GM19455 (cell line): ENCODE results near the gene OGDHL.
"Not testable (repeated sequence)": the region's sequence is repeated elsewhere in the genome, so short reads cannot be mapped to it uniquely, and the experiment has no call there.

Source experiments
- ATAC-seq: cut with Tn5 transposase; IDR thresholded peaks from one replicate; pipeline ENCODE4 v1.9.1; 2021; ENCODE audit not compliant: unreplicated experiment

OGDHL gene

DNA sequence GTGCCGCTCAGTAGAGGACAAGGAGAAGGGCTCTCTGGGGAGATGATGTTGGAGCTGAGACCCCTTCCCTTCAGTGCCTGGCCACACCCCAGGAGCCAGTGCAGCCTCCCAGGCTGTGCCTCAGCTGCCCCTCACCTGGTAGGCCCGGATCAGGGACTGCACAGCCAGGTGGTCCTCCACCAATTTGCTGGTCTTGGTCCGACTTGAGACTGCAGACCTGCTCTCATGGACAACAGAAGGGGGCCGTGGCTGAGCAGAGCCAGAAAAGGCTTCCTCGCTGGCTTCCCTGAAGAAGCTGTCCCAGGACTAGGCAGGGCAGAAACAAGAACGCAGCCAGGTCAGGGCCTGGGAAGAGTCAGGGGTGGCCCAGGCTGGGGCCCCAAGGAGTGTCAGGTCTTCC is 5.5 kb downstream of the OGDHL start:
- no peak for ATAC-seq

DNA sequence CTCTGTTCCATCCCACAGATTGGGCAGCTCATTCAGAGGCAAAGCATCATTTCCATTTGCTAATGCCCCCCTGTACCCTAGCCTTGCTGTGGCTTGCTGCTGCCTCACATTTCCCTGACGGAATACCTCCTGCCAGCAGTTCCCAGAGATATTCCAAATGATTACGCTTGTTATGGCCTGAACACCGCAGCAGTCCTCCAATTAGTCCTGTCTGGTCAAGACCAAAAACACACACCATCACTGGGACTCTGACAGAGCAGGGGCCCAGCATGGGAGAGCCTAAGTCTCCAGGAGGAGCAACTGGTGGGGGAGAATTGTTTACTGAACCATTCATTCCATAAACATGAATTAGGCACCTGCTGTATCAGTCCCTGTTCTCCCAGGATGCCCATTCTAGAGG is 6.1 kb downstream of the OGDHL start:
- no peak for ATAC-seq

DNA sequence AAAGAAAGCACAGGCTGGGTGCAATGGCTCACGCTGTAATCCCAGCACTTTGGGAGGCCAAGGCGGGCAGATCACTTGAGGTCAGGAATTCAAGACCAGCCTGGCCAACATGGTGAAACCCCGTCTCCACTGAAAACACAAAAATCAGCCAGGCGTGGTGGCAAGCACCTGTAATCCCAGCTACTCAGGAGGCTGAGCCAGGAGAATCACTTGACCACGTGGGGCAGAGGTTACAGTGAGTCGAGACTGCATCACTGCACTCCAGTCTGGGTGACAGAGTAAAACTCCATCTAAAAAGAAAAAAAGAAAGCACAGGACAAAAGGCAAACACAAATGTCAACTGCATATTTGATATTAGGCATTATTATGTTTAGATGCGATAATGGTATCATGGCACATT is 7.2 kb downstream of the OGDHL start:
- ATAC-seq = not testable (repeated sequence)

DNA sequence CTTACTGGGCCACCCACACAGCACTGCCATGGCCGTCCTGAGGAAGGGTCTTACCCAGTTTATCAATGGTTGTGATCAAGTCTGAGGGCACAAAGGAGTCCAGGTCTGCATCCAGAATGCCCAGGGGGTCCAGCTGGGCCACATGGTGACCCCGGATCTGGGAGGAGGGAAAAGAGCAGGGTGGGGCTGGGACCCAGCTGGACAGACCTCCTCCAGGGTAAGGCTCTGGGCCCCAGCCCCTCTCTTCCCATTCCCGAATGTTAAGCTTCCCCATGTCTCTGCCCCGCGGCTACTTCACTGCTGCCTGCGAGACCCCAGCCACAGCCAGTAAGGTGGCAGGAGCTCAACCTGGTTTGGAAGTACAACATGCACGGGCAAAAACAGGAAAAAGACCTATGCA is 9.5 kb downstream of the OGDHL start:
- no peak for ATAC-seq

DNA sequence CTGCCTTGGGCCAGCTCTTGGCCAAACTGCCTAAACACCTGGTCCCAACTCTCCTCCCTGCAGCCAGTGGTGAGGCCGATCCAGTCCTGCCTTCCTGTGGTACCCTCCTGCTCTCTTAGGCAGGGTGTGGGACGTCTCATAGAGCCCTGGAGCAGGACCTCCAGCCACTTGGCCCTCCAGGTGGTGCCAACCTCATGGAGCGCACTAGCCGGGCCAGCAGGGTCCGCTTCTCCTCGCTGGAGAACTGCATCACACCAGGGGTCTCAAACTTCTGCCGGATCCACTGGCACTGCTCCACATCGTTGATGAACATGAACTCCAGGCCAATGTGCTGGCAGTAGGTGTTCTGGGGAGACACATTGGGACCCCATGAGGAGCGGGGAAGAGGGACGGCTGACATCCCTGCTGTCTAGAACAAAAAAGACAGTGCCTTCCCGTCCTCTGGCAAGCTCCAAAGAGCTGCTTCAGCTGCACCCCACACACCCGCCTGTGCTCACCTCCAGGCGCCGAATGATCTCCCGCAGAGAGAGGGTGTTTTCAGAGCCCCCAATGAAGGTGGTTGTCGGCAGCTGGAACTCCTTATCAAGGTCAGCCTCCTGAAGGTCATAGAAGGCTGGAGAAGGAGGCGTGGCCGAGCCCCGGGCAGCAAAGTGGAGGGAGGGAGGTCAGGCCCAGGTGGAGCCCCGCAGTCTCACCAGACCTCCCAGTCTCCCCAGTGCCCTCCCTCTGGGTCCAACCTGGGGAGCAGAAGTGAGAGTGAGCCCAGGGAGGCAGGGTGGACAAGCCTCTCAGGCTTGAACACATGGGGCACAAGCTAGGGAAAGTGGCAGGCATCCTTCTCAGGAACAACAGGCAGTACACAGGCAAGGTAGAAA is 10.2 kb downstream of the OGDHL start:
- no peak for ATAC-seq

DNA sequence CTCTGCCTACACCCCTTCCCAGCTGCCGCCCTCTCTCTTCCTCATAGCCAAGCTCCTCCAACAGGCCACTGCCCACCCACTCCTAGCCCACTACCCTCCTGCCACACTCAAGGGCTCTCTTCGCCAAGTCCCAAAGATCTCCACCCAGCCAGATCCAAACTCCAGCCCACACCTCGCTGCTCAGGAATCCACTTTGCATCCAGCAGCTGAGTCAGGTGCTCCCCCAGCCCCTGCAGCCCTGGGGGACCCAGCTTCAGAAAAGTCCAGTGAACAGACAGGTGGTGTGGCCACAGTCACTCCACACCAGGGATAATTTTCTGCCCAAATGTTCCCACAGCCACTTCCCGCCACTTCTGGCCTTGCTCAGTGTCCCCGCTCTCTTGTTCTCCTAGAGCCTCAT is 10.9 kb downstream of the OGDHL start:
- no peak for ATAC-seq

DNA sequence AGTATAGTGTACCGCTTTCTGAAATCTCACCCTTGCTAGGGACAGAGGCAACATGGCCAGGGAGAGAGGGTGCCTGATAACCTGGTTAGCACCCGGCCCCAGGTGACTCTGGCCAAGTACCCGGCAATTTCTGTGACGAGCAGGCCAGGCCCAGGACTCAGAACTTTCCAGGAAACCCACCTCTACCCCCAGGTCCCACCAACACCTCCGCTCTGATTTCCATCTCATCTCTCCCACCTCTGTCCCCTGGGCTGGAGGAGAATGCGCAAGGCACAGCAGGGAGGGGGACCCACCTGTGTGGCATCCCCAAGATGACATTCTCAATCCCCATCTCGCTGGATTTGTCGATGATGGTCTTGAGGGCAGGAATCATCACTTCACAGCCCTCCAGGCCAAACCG is 11.6 kb downstream of the OGDHL start:
- ATAC-seq = no peak

DNA sequence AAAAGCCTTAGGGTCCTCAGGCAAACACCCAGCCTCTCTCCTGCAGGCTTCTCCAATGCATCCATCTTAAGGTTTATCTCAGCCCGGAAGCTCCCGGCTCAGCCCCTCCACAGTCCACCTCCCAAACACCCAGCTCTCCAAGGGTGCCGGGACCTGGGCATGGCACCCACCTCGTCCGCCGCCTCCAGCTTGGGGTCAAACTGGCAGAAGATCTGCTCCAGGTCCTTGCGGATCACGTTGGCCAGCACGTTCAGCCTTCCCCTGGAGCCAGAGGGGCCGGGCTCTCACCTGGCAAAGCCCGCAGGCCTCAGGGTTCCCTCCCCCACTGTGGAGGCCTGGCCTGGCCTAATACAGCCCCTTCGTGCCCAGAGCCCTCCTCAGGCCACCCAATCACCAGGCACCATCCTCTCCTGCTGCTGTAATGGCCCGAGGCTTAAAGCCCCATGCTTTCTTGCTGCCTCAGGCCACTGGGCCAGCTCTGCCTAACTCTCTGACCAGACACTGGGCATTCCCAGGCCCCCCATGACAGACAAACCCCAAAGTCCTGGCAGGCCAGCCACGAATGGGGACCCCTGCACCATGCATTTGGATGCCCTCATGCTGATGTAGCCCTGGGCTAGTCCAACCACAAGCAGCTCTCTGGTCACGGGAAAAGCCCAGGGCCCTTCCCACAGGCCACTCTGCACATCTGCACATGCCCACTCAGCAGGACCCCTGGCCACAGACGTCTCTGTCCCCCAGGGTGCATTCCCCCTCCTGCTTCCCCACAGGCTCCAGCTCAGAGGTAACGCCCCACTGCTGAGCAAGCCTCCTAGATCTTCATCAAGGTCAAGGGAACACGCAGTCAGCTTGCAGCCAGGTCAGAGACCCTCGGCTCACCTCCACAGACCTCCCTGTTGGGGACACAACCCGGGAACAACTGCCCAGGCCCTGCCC is 12.3 kb downstream of the OGDHL start:
- ATAC-seq = no peak

DNA sequence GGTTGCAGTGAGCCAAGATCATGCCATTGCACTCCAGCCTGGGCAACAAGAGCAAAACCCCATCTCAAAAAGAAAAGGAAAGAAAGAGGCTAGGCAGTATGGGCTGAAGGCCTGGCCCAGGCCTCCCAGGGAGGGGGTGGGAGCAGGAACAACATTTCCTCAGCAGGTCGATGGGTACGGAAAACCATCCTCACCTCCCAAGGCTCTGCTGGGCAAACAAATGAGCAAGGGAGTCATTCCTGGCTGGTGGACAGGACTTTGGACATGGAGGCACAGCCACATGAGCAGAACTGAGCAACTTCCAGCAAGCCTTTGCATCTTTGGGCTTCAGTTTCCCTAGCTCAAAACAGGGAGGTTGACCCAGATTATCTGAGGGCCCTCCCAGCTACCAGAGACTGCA is 13.0 kb downstream of the OGDHL start:
- no peak for ATAC-seq

DNA sequence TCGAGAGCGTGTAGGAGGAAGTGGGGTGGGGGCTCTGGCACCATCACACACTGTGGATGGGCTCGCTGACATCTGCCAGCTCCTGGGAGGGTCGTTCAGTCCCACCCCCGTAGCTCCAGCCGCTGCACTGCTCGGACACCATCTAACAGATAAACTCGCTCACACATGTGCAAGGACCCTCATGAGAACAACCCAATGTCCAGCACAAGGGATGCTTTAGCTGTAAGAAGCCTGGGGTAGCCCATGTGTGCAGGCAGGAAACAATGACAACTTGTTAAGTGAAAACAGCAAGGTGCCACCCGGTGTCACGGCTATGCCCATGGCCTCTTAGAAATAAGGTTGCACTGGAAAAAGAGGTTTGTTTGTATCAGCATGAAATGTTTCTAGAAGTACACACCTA is 14.1 kb downstream of the OGDHL start:
- no peak for ATAC-seq

DNA sequence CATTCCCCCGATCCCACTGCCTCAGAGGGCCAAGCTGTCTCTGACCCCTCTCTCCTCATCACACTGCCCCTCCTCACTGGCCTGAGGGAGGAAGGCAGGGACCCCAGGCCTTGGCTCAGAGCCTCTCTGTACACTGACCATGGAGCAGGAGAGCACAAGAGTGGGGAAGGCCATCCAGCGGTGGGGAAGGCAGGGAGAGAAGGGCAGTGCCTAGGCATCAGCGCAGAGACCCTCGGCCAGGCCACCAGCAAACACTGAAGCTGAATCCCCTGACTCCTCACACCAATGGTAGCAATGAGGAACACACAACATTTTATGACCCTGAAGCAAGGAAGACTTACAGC is 14.8 kb downstream of the OGDHL start:
- no peak for ATAC-seq

DNA sequence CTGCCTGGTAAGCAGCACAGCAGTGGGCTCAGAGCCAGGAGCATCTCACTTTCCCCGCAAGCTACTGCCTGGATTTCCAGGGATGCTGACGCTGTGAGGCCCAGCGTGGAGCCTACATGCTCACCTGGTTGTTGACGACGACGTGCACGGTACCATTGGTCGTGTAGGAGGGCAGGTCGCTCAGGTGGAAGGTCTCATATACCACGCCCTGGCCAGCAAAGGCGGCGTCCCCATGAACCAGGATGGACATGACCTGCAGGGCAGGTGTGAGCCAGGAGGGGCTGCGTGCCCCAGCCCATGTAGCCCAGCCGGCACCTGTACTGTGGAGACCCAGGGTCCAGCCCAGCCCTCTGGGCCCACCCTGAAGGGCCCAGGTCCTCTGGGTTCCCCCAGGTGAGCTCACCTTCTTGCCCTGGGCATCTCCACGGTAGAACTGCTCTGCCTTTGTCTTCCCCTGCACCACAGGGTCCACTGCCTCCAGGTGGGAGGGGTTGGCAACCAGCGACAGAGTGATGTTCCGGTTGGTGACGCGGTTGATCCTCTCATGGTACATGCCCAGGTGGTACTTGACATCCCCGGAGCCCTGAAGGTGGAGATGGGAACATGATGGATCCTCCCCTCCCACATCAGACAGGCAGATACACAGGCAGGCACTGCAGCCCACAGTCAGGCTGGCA is 15.4 kb downstream of the OGDHL start:
- no peak for ATAC-seq

DNA sequence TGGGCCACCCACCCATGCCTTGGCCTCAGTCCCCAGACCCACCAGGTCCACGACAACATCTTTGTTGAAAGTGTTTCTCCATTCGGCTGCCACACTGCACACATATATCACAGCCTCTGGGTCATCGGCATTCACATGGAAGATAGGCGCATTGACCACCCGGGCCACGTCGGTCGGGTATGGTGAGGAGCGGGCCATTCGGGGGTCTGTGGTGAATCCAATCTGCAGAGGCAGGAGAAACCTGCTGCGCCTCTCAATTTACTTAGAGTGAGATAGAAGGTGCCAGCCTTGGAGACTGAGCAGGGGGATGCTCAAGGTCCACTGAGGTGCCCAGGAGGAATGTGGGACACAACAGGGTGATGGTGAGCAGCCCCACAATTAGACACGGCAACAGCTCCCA is 16.4 kb downstream of the OGDHL start:
- ATAC-seq = no peak

DNA sequence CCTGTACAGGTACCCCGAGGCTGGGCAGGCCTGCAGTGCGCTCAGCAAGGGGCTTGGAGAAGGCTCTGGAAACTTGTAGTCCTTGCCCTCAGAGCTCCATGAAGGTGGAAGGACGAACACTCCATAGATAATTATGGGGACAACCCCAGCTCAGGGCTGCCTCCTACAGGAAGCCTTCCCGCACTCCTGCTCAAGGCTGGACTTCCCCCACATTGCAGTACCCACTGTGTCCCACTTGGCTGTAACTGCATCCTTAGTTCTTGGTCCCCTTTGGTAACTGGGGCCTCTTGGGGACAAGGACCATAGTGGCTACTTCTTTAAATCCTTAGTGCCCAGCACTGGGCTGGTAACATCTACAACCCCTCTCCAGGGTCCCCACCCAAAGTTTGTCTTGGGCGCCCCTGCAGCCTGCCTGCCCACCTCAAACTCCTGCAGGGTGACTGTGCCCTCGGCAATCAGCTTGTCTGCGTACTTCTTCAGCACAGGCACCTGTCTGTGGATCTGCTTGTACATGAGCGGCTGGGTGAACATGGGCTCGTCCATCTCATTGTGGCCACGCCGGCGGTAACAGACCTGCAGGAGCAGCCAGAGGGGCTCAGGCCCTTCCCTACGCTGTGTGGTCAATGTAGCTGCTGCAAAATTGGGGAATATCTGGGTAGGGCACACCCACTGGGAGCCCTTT is 17.1 kb downstream of the OGDHL start:
- ATAC-seq = no peak

DNA sequence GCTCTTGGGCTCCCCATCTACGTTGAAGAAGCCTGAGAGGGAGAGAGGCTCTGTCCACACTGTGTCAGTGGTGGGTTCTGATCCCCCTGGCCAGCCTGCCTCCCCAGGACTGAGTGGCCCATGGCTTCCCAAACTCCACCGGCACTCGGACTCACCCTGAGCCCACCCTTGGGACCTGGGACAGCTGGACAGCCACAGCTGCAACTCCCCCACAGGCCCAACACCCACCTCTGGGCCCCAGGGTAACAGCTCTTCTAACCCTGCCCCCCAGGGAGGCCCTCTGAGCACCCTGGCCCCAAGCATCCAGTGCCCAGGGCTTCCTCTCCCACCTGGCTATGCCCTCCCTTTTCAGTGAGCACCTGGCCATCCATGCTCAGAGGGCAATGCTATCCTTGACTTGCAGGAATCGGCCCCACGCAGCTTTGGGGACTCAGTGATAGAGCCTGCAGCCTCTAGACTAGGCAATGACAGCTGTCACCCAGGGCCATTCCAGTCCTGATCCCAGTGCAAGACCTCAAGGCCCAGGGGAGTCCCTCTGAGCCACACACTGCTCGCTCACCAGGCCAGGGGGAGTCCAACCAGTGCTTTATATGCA is 17.9 kb downstream of the OGDHL start:
- ATAC-seq = no peak

DNA sequence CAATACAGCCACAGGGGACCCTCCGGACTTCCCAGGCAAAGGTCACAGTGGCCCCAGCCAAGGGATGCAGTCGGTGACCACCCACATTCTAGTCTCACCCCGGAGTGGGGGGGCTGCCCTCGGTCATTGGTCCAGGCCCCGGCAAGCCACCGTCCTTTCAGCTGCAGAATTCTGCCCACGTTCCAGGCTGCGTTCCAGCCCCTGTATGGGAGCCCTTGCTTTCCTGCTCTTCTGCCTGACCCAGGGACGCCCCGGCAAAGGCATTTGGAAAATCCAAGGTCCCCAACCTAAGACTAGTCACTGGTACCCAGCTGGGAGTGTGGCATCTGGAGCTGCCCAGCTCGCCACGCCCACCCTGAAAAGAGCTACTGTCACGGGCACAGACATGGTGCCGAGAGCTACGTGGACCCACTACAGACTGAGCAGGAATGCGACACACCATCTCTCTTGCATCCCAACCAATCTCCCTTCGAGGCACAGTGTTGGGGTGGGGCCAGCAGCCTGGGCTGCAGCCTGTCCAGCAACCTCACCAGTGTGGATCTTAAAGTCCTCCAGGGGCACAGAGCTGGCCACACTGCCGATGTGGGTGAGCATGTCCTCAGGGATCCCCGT is 18.6 kb downstream of the OGDHL start:
- ATAC-seq = no peak

DNA sequence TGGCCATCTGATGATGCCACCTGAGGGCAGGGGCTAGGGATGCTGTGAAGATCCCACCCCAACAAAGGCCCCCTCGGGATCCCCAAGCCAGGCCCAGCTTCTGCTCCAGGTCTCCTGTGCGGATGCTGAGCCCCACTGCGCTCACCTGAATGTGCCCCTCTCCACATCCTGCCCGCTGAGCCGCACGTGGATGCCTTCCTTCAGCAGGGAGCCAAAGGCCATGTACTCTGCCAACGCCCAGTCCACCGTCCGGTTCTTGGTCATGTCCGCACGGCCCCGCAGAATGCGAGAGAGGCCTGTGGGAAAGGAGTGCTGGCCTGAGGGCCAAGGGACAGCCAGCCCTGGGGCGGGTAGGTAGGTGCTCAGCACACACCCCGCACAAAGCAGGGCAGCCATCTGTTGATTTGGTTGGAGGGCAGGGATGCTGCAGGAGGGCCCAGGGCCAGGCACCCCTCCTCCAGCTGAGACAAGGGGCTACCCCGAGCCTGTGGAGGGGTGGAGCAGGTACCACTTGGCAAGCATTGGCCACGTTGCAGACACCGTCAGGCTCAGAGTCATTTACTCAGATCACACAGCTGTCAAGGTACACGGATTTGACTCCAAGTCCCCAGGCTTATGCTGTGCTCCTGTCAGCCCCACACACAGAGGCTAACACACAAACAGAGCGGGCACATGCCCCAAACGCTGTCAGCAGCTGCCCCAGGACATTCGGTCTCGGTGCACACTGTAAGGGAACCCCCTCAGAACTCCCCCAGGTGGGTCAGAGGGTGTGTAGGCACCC is 19.2 kb downstream of the OGDHL start:
- no peak for ATAC-seq

DNA sequence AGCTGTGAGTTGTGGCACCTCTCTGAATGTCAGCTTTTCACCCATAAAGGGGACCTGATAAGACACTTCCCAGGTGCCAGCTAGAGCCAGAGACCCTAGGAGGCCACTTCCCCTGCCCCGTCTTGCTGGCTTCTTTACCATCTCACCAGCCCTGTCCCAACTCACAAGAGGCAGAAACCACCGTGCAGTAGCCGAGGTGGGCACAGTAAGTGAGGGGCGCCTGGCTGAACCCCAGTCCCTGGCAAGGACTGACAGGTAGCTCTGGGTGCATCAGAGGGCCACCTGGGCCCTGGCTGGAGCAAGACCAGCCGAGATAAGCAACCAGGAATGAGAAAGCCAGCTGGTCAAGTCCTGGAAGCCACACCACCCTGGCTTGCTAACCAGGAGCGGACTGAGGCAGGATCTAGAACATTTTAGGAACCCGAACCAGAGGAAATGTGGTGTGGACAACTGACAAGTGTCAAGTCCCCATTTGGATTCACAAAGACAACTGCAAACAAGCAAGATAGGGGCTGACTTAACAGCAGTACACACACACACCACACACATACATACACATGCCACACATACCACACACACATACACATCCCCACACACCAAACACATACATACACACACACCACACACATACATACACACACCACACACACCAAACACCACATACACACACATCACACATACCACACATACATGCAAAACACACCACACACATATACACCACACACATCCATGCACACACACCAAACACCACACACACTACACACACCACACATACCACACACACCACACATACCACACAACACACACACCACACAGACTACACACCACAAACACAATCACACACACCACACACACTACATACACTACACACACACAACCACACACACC is 20.8 kb downstream of the OGDHL start:
- no peak for ATAC-seq
